Stimulated activated CD4-positive, alpha-beta T cell treated with anti-CD3 and anti-CD28 coated beads, Interleukin-4, amount 100 ng/mL, for 24 hours (primary cell): ENCODE measurements around the gene ZNF787.
"Not testable (repeated sequence)": the region's sequence is repeated elsewhere in the genome, so short reads cannot be mapped to it uniquely, and the experiment has no call there.

Experiments
- DNase-seq: peaks from one replicate; pipeline ENCODE4 v3.0.0-alpha.2; 2020

Gene ZNF787

GRCh38 chr19:56119582-56119978, 1.5 kb downstream of the ZNF787 start:
- DNase-seq = no peak

GRCh38 chr19:56118666-56119581, 2.2 kb downstream of the ZNF787 start:
- DNase-seq = no peak

- DNase-seq = no peak
Observed at GRCh38 chr19:56117889-56118288, 3.2 kb downstream of the ZNF787 start.

- DNase-seq = no peak
Observed at GRCh38 chr19:56117376-56117884, 3.7 kb downstream of the ZNF787 start.

DNA sequence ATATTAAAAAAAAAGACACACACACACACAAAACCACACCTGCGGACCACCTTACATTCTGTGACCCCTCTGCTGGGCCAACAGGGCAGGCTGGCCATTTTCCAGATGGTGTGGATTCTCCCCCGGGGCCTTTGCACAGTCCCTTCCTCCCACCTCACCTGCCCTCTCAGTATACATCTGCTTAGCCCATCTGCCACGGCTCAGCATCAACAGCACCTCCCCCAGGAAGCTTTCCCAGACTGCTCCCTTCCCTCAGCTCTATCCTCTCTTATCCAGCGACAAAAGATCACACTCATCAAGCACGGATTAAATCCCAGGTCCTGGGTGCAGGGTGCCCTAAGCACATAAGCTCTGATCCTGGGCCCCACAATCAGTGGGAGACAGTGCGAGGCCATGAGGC, 4.5 kb downstream of the ZNF787 start:
- DNase-seq = no peak

DNA sequence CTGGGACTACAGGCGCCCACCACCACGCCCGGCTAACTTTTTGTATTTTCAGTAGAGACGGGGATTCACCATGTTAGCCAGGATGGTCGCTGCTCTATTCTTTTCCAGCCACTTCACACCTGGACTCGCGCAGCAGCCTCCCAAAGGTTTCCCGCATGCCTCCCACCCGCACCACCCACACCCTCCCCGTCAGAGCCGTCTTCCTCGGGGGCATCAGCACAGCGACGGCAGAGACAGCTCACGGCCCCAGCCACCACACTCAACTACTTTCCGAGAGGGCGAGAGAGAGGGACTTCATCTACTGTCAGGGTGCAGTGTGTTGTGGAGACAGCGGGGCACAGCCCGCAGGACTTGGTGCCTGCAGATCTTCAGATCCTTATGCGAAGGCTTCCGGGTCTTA, 5.6 kb downstream of the ZNF787 start:
- DNase-seq = no peak

DNA sequence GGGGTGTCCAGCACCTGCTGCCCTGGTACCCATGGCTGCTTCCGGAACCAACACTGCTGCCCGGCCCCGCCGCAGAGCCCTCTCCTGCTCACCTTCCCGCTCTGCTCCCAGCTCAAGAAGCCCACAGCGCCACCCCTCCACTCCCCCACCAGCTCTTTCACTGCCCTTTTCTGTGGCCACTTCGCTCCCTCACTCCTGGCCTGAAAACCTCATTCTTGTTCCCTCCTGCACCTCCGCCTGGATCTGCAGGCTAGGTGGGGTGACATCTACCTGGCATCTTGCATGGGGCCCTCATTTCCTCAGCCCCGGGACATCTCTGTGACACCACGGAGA, 6.4 kb downstream of the ZNF787 start:
- no peak for DNase-seq

- no peak for DNase-seq
Observed at GRCh38 chr19:56114051-56114777, 6.9 kb downstream of the ZNF787 start.

DNA sequence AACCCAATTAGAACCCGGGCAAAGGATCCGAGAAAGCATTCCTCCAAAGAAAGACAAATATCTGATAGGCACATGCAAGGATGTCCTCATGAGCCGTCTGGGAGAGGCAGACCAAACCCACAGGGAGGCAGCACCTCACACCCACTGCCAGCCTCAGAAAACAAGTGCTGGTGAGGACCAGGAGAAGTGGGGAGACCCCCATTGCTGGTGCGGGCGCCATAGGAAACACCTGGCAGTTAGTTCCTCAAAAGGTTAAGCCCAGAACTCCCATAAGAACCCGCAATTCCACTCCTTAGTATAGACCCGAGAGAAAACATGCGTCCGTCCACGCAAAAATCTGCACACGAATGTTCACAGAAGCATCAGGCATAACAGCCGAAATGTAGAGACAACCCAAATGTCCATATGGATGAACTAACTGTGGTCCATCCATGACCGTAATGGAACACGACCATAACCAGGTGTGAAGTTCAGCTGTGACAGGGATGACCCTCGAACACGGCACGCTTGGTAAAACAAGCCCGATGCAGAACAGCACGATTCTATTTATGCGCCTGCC, 7.9 kb downstream of the ZNF787 start:
- no peak for DNase-seq

- no peak for DNase-seq
Observed at GRCh38 chr19:56112313-56112709, 8.8 kb downstream of the ZNF787 start.

- DNase-seq = peak; percentile 34
Observed at GRCh38 chr19:56111601-56112312, 9.3 kb downstream of the ZNF787 start.

DNA sequence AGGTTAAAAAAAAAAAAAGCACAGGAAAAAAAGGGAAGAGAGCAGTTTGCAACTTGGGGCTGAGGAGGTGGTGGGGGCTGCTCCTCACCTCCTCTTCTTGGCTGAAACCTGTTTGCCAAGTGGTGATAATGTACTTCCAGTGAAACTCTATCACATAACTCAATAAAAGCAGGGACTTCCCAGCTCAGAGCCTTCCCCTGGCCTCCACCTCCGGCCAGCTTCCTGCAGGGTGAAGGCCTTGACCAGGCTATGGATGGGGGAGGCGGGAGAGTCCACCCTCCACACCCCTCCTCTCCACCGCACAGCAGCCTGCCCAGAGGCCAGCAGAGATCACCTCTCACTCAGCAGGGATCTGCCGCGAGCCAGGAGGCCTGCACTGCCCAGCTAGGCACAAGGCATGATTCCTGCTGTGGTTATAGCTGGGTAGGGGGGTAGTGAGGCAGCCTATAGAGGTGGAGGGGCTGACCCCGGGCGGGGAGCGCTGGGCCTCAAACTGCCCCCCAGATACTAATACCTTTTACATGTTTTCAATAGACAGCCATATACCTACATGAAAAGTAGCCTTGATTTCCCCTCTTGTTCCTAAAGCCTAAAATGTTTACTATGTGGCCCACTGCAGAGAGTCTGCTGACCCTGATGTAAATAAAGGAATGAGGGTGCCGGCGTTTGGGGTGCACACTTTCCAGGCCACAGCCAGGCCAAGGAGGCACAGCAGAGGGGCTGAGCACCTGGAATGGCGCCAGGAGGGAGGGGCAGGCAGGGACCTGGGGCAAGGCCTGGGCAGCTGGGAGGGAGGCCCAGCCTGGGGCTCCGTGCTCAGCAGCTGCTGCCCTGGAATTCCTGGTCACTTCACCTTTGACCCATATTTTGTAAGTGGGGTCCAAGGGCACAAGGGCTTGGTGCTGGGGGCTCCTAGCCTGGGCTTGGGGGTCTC, 10.3 kb downstream of the ZNF787 start:
- no peak for DNase-seq

GRCh38 chr19:56109226-56109625, 11.9 kb downstream of the ZNF787 start:
- DNase-seq = no peak

DNA sequence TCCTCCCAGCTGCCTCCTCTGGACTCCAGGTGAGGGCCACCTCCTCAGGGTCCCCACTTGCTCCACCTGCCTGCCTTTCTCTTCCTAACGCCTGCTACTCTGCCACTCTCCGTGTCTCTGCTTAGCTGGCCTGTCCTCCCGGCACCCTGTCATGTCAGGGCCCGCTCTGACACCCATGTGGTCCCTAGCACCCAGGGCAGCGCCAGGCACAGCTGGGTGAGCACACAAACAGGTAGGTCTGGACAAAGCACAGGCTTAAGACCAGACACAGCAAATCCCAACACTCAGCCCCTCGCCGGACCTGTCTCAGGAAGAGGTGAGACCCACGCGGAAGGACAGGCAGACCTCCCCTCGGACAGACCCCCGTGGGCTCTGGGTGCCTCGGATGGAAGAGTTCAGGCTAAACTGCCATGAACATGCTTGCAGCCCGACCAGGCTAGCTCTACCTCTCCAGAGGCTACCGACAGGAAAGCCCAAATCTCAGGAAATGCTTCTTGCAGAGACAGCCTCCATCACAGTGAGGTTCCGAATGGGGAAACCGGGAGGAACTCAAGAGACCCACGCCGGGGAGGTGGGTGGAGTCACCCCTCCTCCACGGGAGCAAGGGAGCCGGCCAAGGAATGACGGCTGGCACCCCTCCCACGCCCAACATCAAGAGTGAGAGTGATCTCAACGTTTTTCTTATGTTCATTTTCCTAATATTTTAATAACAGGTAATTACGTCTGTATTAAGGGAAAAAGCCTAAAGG, 12.5 kb downstream of the ZNF787 start:
- DNase-seq = no peak

DNA sequence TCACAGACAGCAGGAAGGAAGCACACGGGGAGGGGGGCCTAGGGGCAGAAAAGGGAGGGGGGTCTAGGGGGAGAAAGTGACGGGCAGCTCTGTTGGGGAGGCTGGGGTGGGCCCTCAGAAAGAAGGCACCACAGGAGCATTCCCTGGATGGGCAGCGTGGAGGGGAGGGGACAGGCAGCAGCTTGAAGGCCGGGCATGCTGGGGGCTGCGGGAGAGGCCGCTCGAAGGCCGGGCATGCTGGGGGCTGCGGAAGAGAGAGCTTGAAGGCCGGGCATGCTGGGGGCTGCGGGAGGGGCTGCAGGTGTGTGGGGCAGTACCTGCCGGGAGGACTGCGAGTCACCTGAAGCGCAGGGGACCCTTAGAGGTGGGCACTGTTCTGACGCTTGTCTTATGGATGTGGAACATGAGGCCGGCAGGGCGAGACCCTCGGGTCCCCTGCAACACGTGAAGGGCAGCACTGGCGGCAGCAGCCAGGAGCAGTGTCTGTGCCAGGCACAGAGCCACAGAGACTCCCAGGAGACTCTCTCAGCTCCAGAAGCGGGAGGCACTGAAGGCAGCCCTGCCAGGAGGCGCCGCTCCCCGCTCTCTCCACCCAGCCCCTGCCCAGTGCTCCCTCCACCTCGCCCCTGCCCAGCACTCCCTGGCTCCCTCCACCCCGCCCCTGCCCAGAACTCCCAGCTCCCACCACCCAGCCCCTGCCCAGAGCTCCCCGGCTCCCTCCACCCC, 13.3 kb downstream of the ZNF787 start:
- no peak for DNase-seq

GRCh38 chr19:56106993-56107392, 14.1 kb downstream of the ZNF787 start:
- DNase-seq = no peak

DNA sequence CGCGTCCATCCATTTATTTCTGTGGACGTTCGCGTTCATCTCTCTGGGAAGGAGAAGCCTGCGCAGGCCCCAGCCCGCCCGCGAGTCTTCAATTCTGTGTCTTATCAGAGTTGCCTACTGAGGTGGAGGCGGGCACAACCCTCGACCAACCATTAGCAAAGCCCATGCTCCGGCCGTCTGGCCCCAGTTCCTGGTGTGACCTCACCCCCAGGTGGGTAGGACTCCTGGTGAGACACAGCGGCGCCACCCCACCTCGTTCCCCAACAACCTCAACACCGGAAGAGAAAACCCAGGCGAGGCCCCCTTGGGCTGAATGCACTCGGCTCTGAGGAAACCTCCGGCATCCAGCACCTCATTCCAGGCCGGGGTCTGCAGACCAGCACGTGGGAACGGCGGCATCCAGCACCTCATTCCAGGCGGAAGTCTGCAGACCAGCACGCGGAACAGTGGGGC, 14.7 kb downstream of the ZNF787 start:
- no peak for DNase-seq

GRCh38 chr19:56105831-56106396, 15.2 kb downstream of the ZNF787 start:
- not testable (repeated sequence) for DNase-seq

DNA sequence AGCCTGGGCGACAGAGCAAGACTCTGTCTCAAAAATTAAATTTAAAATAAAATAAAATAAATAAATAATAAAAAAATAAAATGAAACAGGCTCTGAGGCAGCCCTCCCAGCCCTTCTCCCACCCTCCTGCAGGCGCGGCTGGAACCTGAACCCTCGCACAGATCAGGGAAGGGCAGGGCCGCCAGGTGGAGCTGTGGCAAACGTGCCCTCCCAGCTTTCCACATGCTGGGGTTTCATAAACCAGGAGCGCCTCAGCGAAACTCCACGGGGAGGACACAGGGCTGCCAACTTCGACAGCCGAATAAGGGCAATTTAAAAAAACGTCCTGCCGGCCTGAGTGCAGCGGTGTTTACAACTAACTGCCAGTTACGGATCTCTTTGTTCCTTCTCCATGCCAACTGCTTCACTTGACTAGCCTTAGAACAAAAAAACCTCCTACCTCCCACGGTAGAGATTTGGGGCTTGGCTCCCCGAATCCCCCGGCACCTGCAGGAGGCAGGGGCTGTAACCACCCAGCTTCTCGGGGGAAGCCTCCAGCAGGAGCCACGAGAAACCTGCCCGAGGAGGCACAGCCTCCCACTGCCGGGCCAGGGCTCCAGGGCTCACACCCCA, 15.9 kb downstream of the ZNF787 start:
- DNase-seq = peak; percentile 51

- DNase-seq = no peak
Observed at GRCh38 chr19:56104423-56104822, 16.7 kb downstream of the ZNF787 start.
